ENCODE data around the gene SHD.
"Not testable (repeated sequence)": the region's sequence is repeated elsewhere in the genome, so short reads cannot be mapped to it uniquely, and the experiment has no call there.

SHD gene

GRCh38 chr19:4267901-4268815, 10.9 kb upstream of the SHD start:
- DNase-seq = no peak

- DNase-seq = no peak
Measured at GRCh38 chr19:4268816-4269430, 10.1 kb upstream of the SHD start.

- DNase-seq = no peak
Measured at GRCh38 chr19:4272894-4273293, 6.2 kb upstream of the SHD start.

GRCh38 chr19:4274321-4274686, 4.8 kb upstream of the SHD start:
- DNase-seq = not testable (repeated sequence)

GRCh38 chr19:4277191-4277696, 1.8 kb upstream of the SHD start:
- no peak for DNase-seq

- DNase-seq = no peak
Measured at GRCh38 chr19:4278010-4278409, 1.1 kb upstream of the SHD start.

- DNase-seq = no peak
Measured at GRCh38 chr19:4279267-4279529, 132 bp downstream of the SHD start.

- no peak for DNase-seq
Measured at GRCh38 chr19:4279530-4280422, 710 bp downstream of the SHD start.

- DNase-seq = no peak
Measured at GRCh38 chr19:4284176-4284958, 5.3 kb downstream of the SHD start.

GRCh38 chr19:4284974-4285373, 5.9 kb downstream of the SHD start:
- DNase-seq = no peak

- not testable (repeated sequence) for DNase-seq
Measured at GRCh38 chr19:4286141-4286540, 7.1 kb downstream of the SHD start.

GRCh38 chr19:4288091-4288777, 9.2 kb downstream of the SHD start:
- no peak for DNase-seq

GRCh38 chr19:4291184-4291732, 12.2 kb downstream of the SHD start:
- DNase-seq = no peak

- no peak for DNase-seq
Measured at GRCh38 chr19:4292515-4292914, 13.4 kb downstream of the SHD start.

- no peak for DNase-seq
Measured at GRCh38 chr19:4294389-4294788, 15.3 kb downstream of the SHD start.

- DNase-seq = no peak
Measured at GRCh38 chr19:4295972-4296771, 17.1 kb downstream of the SHD start.

GRCh38 chr19:4297901-4298809, 19.1 kb downstream of the SHD start:
- no peak for DNase-seq

GRCh38 chr19:4298810-4299550, 19.9 kb downstream of the SHD start:
- DNase-seq = no peak

GRCh38 chr19:4300589-4300988, 21.5 kb downstream of the SHD start:
- no peak for DNase-seq
